GM18502 (cell line): ENCODE data around the gene MAML2.

Experiments
- ATAC-seq: cut with Tn5 transposase; IDR thresholded peaks from one replicate; pipeline ENCODE4 v1.9.1; 2021; ENCODE audit warnings: mild to moderate bottlenecking; ENCODE audit not compliant: unreplicated experiment, poor library complexity

The MAML2 gene

GRCh38 chr11:96221244-96222070 is 121.5 kb downstream of the MAML2 start:
- no peak for ATAC-seq

- ATAC-seq = no peak
Observed at GRCh38 chr11:96219981-96220623, 122.9 kb downstream of the MAML2 start.

GRCh38 chr11:96218901-96219300 is 124.1 kb downstream of the MAML2 start:
- ATAC-seq = no peak

- ATAC-seq = no peak
Observed at GRCh38 chr11:96218006-96218405, 125.0 kb downstream of the MAML2 start.

- no peak for ATAC-seq
Observed at GRCh38 chr11:96217206-96217605, 125.8 kb downstream of the MAML2 start.

- no peak for ATAC-seq
Observed at GRCh38 chr11:96215826-96216225, 127.2 kb downstream of the MAML2 start.

GRCh38 chr11:96215110-96215782 is 127.7 kb downstream of the MAML2 start:
- peak; percentile 73 for ATAC-seq

GRCh38 chr11:96214777-96215109 is 128.3 kb downstream of the MAML2 start:
- ATAC-seq = no peak

GRCh38 chr11:96213500-96213899 is 129.5 kb downstream of the MAML2 start:
- ATAC-seq = no peak

GRCh38 chr11:96211436-96211835 is 131.6 kb downstream of the MAML2 start:
- no peak for ATAC-seq

GRCh38 chr11:96207459-96208449 is 135.2 kb downstream of the MAML2 start:
- ATAC-seq = no peak

- ATAC-seq = no peak
Observed at GRCh38 chr11:96206955-96207354, 136.0 kb downstream of the MAML2 start.

- no peak for ATAC-seq
Observed at GRCh38 chr11:96205460-96205809, 137.6 kb downstream of the MAML2 start.

GRCh38 chr11:96204721-96205459 is 138.1 kb downstream of the MAML2 start:
- ATAC-seq = no peak

- ATAC-seq = no peak
Observed at GRCh38 chr11:96204366-96204659, 138.7 kb downstream of the MAML2 start.

GRCh38 chr11:96203567-96204365 is 139.2 kb downstream of the MAML2 start:
- ATAC-seq = no peak

GRCh38 chr11:96200243-96200642 is 142.8 kb downstream of the MAML2 start:
- ATAC-seq = no peak

- no peak for ATAC-seq
Observed at GRCh38 chr11:96199563-96200025, 143.4 kb downstream of the MAML2 start.
